ENCODE results near the gene TRDMT1.

- TF ChIP-seq CTCF (conservative IDR thresholded peaks at IDR 0.05; ENCODE audit: low read length) (no peak), EZH2phosphoT487 (IDR thresholded peaks at IDR 0.05; ENCODE audit: borderline replicate concordance, low read depth, low read length) (no peak)
These were observed 27.7 kb upstream of the TRDMT1 start for GRCh38 chr10:17229016-17229716.
